ENCODE data around the gene CLEC11A.
A peak's percentile ranks its signal among the peaks of the same experiment; 100 is the strongest.

Gene CLEC11A

DNA sequence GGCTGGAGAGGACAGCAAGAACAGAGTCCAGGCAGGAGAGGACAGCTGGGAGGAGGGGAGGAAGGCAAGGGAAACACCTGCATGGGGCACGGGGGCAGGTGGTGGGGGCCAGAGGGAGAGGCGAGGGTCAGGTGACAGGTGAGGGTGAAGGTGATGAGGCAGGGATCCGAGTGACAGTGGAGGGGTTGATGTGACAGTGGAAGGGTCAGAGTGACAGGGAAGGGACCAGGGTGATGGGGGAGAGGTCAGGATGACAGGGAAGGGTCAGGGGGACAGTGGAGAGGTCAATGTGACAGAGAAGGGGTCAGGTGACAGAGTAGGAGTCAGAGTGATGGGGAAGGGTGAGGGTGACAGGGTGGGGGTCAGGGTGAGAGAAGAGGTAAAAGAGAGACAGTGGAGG, 44.8 kb upstream of the CLEC11A start (continued):
- TF ChIP-seq, protein P1, sequence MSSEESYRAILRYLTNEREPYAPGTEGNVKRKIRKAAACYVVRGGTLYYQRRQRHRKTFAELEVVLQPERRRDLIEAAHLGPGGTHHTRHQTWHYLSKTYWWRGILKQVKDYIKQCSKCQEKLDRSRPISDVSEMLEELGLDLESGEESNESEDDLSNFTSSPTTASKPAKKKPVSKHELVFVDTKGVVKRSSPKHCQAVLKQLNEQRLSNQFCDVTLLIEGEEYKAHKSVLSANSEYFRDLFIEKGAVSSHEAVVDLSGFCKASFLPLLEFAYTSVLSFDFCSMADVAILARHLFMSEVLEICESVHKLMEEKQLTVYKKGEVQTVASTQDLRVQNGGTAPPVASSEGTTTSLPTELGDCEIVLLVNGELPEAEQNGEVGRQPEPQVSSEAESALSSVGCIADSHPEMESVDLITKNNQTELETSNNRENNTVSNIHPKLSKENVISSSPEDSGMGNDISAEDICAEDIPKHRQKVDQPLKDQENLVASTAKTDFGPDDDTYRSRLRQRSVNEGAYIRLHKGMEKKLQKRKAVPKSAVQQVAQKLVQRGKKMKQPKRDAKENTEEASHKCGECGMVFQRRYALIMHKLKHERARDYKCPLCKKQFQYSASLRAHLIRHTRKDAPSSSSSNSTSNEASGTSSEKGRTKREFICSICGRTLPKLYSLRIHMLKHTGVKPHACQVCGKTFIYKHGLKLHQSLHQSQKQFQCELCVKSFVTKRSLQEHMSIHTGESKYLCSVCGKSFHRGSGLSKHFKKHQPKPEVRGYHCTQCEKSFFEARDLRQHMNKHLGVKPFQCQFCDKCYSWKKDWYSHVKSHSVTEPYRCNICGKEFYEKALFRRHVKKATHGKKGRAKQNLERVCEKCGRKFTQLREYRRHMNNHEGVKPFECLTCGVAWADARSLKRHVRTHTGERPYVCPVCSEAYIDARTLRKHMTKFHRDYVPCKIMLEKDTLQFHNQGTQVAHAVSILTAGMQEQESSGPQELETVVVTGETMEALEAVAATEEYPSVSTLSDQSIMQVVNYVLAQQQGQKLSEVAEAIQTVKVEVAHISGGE (tag by site-specific recombination; conservative IDR thresholded peaks at IDR 0.05; ENCODE audit: low read depth), result no peak
- no peak for TF ChIP-seq ZIC2 (tag by site-specific recombination; IDR thresholded peaks at IDR 0.05)
- TF ChIP-seq ZNF133 (tag by site-specific recombination; IDR thresholded peaks at IDR 0.05), result no peak
- TF ChIP-seq, protein P2, sequence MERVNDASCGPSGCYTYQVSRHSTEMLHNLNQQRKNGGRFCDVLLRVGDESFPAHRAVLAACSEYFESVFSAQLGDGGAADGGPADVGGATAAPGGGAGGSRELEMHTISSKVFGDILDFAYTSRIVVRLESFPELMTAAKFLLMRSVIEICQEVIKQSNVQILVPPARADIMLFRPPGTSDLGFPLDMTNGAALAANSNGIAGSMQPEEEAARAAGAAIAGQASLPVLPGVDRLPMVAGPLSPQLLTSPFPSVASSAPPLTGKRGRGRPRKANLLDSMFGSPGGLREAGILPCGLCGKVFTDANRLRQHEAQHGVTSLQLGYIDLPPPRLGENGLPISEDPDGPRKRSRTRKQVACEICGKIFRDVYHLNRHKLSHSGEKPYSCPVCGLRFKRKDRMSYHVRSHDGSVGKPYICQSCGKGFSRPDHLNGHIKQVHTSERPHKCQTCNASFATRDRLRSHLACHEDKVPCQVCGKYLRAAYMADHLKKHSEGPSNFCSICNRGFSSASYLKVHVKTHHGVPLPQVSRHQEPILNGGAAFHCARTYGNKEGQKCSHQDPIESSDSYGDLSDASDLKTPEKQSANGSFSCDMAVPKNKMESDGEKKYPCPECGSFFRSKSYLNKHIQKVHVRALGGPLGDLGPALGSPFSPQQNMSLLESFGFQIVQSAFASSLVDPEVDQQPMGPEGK (tag by site-specific recombination; IDR thresholded peaks at IDR 0.05), result 0 out of 2 replicates have a peak, but pooled peaks have one; percentile 25
- no peak for TF ChIP-seq ZNF175 (tag by site-specific recombination; IDR thresholded peaks at IDR 0.05)
- no peak for TF ChIP-seq ZNF138 (tag by site-specific recombination; IDR thresholded peaks at IDR 0.05; ENCODE audit: borderline replicate concordance)
- TF ChIP-seq, protein P3, sequence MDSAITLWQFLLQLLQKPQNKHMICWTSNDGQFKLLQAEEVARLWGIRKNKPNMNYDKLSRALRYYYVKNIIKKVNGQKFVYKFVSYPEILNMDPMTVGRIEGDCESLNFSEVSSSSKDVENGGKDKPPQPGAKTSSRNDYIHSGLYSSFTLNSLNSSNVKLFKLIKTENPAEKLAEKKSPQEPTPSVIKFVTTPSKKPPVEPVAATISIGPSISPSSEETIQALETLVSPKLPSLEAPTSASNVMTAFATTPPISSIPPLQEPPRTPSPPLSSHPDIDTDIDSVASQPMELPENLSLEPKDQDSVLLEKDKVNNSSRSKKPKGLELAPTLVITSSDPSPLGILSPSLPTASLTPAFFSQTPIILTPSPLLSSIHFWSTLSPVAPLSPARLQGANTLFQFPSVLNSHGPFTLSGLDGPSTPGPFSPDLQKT (IDR thresholded peaks at IDR 0.05; ENCODE audit: borderline replicate concordance, low read depth, low read length), result no peak
- TF ChIP-seq KLF8 (tag by site-specific recombination; IDR thresholded peaks at IDR 0.05), result no peak
- no peak for TF ChIP-seq ZNF433 (tag by site-specific recombination; IDR thresholded peaks at IDR 0.05; ENCODE audit: low read depth)
- TF ChIP-seq, protein P4, sequence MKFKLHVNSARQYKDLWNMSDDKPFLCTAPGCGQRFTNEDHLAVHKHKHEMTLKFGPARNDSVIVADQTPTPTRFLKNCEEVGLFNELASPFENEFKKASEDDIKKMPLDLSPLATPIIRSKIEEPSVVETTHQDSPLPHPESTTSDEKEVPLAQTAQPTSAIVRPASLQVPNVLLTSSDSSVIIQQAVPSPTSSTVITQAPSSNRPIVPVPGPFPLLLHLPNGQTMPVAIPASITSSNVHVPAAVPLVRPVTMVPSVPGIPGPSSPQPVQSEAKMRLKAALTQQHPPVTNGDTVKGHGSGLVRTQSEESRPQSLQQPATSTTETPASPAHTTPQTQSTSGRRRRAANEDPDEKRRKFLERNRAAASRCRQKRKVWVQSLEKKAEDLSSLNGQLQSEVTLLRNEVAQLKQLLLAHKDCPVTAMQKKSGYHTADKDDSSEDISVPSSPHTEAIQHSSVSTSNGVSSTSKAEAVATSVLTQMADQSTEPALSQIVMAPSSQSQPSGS (tag by site-specific recombination; IDR thresholded peaks at IDR 0.05; ENCODE audit: low read depth), result no peak
- TF ChIP-seq ZNF274 (IDR thresholded peaks at IDR 0.05; ENCODE audit: low read length), result no peak
- 0 out of 2 replicates have a peak, but pooled peaks have one; percentile 53 for TF ChIP-seq ZNF274 (tag by site-specific recombination; IDR thresholded peaks at IDR 0.05; ENCODE audit: borderline replicate concordance)
- no peak for TF ChIP-seq ZNF354C (tag by site-specific recombination; IDR thresholded peaks at IDR 0.05; ENCODE audit: borderline replicate concordance, low read depth)

DNA sequence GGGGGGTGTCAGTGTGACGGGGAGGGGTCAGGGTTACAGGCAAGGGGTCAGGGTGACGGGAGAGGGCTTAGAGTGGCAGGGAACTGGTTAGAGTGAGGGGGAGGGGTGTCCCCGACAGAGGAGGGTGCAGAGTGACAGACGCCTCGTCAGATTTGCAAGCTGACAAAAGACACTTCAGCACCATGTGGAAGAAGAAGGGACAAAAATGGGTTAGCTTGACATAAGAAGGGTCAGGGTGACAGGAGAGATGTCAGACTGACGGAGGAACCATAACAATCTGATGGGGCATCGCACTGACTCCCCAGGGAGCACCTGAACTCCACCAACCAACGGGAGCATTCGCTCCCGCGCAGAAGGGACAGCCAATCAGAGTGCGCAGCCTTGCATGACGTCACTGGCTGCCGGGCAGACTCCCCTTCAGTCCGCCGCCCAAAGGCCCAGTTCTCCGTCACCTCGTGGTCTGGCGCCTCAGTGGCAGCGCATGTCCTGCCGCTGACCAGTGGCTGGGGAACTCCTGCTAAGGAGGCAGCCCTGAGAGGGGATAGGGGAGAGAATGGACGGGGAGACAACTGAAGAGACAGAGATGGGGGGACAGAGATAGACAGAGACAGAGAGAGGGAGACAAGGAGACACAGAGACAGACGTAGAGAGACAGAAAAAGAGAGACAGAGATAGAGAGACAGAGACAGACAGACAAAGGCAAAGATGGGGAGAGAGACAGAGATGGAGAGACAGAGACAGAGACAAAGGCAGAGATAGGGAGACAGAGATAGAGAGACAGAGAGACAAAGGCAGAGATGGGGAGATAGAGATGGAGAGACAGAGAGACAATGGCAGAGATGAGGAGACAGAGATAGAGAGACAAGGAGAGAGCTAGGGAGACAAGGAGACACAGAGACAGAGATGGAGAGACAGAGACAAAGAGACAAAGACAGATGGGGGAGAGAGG, 43.7 kb upstream of the CLEC11A start:
- H3K27ac ChIP-seq (ENCODE audit: extremely low read depth, low read depth, low read length), result no peak overlapping the region
- H3K36me3 ChIP-seq (ENCODE audit: control insufficient read depth in 2 of 2, insufficient read depth in 1 of 2, low read length in 2 of 2), result no peaks in the 10 kb centered on the region; a peak in 1 of 3 replicates
- ChIA-PET POLR2A (interaction anchor here (1.5 kb wide), 1 partner anchor 114 kb away, joined by 7 read pairs; no protein-coding TSS in a partner anchor), CTCF (interaction anchor here (0.5 kb wide), 1 partner anchor 522 kb away, joined by 4 read pairs; no protein-coding TSS in a partner anchor)
- no peaks in the 10 kb centered on the region for H3K4me1 ChIP-seq (ENCODE audit: control insufficient read depth, insufficient read depth, low read length)
- H3K4me3 ChIP-seq (ENCODE audit: low read depth, low read length), result no peak overlapping the region
- H3K9me3 ChIP-seq (ENCODE audit: control insufficient read depth, insufficient read depth, low read depth, low read length), result no peaks in the 10 kb centered on the region
- TF ChIP-seq ZNF302 (tag by site-specific recombination; IDR thresholded peaks at IDR 0.05; ENCODE audit: low read depth), result no peak; the same call in 1 of the 2 replicates
- peak; percentile 13; the same call in 1 of the 2 replicates for TF ChIP-seq ZNF23 (tag by site-specific recombination; IDR thresholded peaks at IDR 0.05; ENCODE audit: borderline replicate concordance)
- TF ChIP-seq, protein P1 (tag by site-specific recombination; conservative IDR thresholded peaks at IDR 0.05; ENCODE audit: low read depth), result no peak
- TF ChIP-seq ZNF157 (tag by site-specific recombination; IDR thresholded peaks at IDR 0.05), result no peak
